Ishikawa (cell line): ENCODE measurements around the gene SMURF1.

Experiments
- CEBPB ChIP-seq: IDR thresholded peaks from 2 replicates; pipeline ENCODE4 v1.6.1; 2012
- CREB1 ChIP-seq: IDR thresholded peaks from 2 replicates; pipeline ENCODE4 v1.6.1; 2012; ENCODE audit warnings: low read depth
- EGR1 ChIP-seq: IDR thresholded peaks from 2 replicates; pipeline ENCODE4 v1.6.1; 2012
- EP300 ChIP-seq: IDR thresholded peaks from 2 replicates; pipeline ENCODE4 v1.6.1; 2012; ENCODE audit warnings: borderline replicate concordance
- FOXM1 ChIP-seq: IDR thresholded peaks from 2 replicates; pipeline ENCODE4 v1.6.1; 2012; ENCODE audit warnings: low read depth, borderline replicate concordance
- MAX ChIP-seq: IDR thresholded peaks from 2 replicates; pipeline ENCODE4 v1.6.1; 2012
- NFIC ChIP-seq: IDR thresholded peaks from 2 replicates; pipeline ENCODE4 v1.6.1; 2012
- RAD21 ChIP-seq: IDR thresholded peaks from 2 replicates; pipeline ENCODE4 v1.6.1; 2012; ENCODE audit warnings: low read depth
- REST ChIP-seq: IDR thresholded peaks from 2 replicates; pipeline ENCODE4 v1.6.1; 2012; ENCODE audit warnings: low read depth, mild to moderate bottlenecking
- TAF1 ChIP-seq: IDR thresholded peaks from 2 replicates; pipeline ENCODE4 v1.6.1; 2012; ENCODE audit warnings: low read depth, mild to moderate bottlenecking
- TCF12 ChIP-seq: IDR thresholded peaks from 2 replicates; pipeline ENCODE4 v1.6.1; 2012; ENCODE audit warnings: low read depth
- TEAD4 ChIP-seq: IDR thresholded peaks from 2 replicates; pipeline ENCODE4 v1.6.1; 2012
- USF1 ChIP-seq: IDR thresholded peaks from 2 replicates; pipeline ENCODE4 v1.6.1; 2012
- YY1 ChIP-seq: IDR thresholded peaks from 2 replicates; pipeline ENCODE4 v1.6.1; 2012; ENCODE audit warnings: low read depth
- ZBTB7A ChIP-seq: IDR thresholded peaks from 2 replicates; pipeline ENCODE4 v1.6.1; 2012; ENCODE audit warnings: low read depth

Gene SMURF1

GRCh38 chr7:98981701-98982100 lies 162.2 kb downstream of the SMURF1 start:
- TF ChIP-seq REST (no peak), USF1 (no peak), FOXM1 (no peak), CREB1 (no peak), YY1 (no peak), TEAD4 (no peak), ZBTB7A (no peak), MAX (no peak), RAD21 (no peak), TCF12 (no peak), TAF1 (no peak), CEBPB (no peak), EP300 (no peak), EGR1 (no peak), NFIC (no peak)

GRCh38 chr7:98978672-98979071 lies 165.2 kb downstream of the SMURF1 start:
- TF ChIP-seq RAD21 (no peak), CEBPB (no peak), TEAD4 (no peak)
